Testis (tissue), 3 donors: Measurements from ENCODE around the gene PTDSS2. TPM values are rescaled to one million over a fixed set of nuclear protein-coding genes. Genes with fewer than 3 reads are reported as not detected.

Source experiments
- DNase-seq: peaks from one replicate; pipeline ENCODE4 v3.0.0-alpha.2; 2019
- H3K27ac ChIP-seq, 2 donors: fragments of 200-600 bp; sonication (generic); one replicate each; pipeline ENCODE4 v1.5.1; 2019
- H3K27me3 ChIP-seq: fragments of 200-600 bp; sonication (generic); one replicate; pipeline ENCODE4 v1.5.1; 2019
- H3K36me3 ChIP-seq: fragments of 200-600 bp; sonication (generic); one replicate; pipeline ENCODE4 v1.5.1; 2017; ENCODE audit warnings: low read depth; ENCODE audit errors: missing control alignments
- H3K4me1 ChIP-seq: fragments of 200-600 bp; sonication (generic); one replicate; pipeline ENCODE4 v1.5.1; 2019
- H3K4me3 ChIP-seq, 2 donors: fragments of 200-600 bp; sonication (generic); one replicate each; pipeline ENCODE4 v1.5.1; 2017 to 2019
- H3K9me3 ChIP-seq: fragments of 200-600 bp; sonication (generic); one replicate; pipeline ENCODE4 v1.5.1; 2017
- POLR2A ChIP-seq: fragments of 450-650 bp; IDR thresholded peaks from one replicate; pipeline ENCODE4 v1.6.1; 2017; ENCODE audit warnings: antibody characterized with exemption, mild to moderate bottlenecking, moderate library complexity
- WGBS, 2 donors: methylation state at CpG; one replicate each; pipeline ENCODE4 v1.1.5; 2018; 5-methylcytosine and 5-hydroxymethylcytosine counted together
- intact Hi-C: fragments of 100-400 bp; cut with DNase I; formaldehyde crosslinking; loops from one replicate; pipeline ENCODE4 v1.15.1; 2023; ENCODE audit warnings: low total_unique reads
- polyA plus RNA-seq: library from polyadenylated mRNA; stranded (reverse); fragments of 350-450 nt; fragmentation: Illumina TruSeq; extraction: RNeasy Lipid Tissue Mini Kit (QIAGEN cat#74804); gene quantifications from one replicate; pipeline ENCODE4 v1.2.3, GENCODE V29; 2014; ENCODE audit warnings: low read depth, low replicate concordance; ENCODE audit not compliant: insufficient read depth
- total RNA-seq, 2 donors: library from RNA; depleted of rRNA; stranded (reverse); fragments of >200 nt; gene quantifications; one replicate each; pipeline ENCODE4 v1.2.3, GENCODE V29; 2016
- TF ChIP-seq, protein P1 (sequence below), 3 experiments: fragments of 450-650 bp in 2 of 3; fragments of 200-600 bp in 1 of 3; sonication (generic) in 1 of 3; IDR thresholded peaks; one replicate each; pipeline ENCODE4 v1.5.1; 2016 to 2019; ENCODE audit warnings: antibody characterized with exemption in 3 of 3, mild to moderate bottlenecking in 2 of 3, moderate library complexity in 1 of 3

PTDSS2 gene
- total and polyA plus RNA-seq, 3 donors from 2014 or later, result 107 to 160 (median 116) TPM

GRCh38 chr11:469684-470560 lies 19.8 kb downstream of the PTDSS2 start:
- Histone ChIP-seq H3K36me3 (no peaks in the 10 kb centered on the region), H3K9me3 (no peaks in the 10 kb centered on the region), H3K27ac (peak overlapping the region; percentile 66 to 90), H3K27me3 (no peaks in the 10 kb centered on the region), H3K4me3 (no peak overlapping the region), H3K4me1 (peaks cover 18% of the 10 kb centered on the region)
- intact Hi-C loops, result no loop called here
- DNase-seq, result peak; percentile 81
- 49 to 52% methylated on average over 20 to 28 of the region's 28 CpGs for WGBS, 2 donors
- TF ChIP-seq POLR2A, result no peak
- TF ChIP-seq, protein P1, sequence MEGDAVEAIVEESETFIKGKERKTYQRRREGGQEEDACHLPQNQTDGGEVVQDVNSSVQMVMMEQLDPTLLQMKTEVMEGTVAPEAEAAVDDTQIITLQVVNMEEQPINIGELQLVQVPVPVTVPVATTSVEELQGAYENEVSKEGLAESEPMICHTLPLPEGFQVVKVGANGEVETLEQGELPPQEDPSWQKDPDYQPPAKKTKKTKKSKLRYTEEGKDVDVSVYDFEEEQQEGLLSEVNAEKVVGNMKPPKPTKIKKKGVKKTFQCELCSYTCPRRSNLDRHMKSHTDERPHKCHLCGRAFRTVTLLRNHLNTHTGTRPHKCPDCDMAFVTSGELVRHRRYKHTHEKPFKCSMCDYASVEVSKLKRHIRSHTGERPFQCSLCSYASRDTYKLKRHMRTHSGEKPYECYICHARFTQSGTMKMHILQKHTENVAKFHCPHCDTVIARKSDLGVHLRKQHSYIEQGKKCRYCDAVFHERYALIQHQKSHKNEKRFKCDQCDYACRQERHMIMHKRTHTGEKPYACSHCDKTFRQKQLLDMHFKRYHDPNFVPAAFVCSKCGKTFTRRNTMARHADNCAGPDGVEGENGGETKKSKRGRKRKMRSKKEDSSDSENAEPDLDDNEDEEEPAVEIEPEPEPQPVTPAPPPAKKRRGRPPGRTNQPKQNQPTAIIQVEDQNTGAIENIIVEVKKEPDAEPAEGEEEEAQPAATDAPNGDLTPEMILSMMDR (IDR thresholded peaks at IDR 0.05), result peak in 2 of 3 experiments; percentile 21 to 32

GRCh38 chr11:471468-472145 lies 21.5 kb downstream of the PTDSS2 start:
- H3K4me1 ChIP-seq, result peaks cover 18% of the 10 kb centered on the region
- H3K9me3 ChIP-seq, result no peaks in the 10 kb centered on the region
- H3K4me3 ChIP-seq, result no peak overlapping the region
- TF ChIP-seq, protein P1 (IDR thresholded peaks at IDR 0.05), result no peak
- no peak for TF ChIP-seq POLR2A
- no peaks in the 10 kb centered on the region for H3K27me3 ChIP-seq
- H3K27ac ChIP-seq, result no peak overlapping the region
- DNase-seq, result no peak
- intact Hi-C loops, result no loop called here
- WGBS, 2 donors, result 91 to 95% methylated on average over 54 to 61 of the region's 61 CpGs
- no peaks in the 10 kb centered on the region for H3K36me3 ChIP-seq

- 91 to 93% methylated on average over 3 to 13 of the region's 13 CpGs for WGBS, 2 donors
- H3K36me3 ChIP-seq, result no peaks in the 10 kb centered on the region
Measured at GRCh38 chr11:472272-472671, 22.2 kb downstream of the PTDSS2 start.

GRCh38 chr11:472816-473215 lies 22.7 kb downstream of the PTDSS2 start:
- H3K9me3 ChIP-seq, result no peaks in the 10 kb centered on the region
- H3K27me3 ChIP-seq, result no peaks in the 10 kb centered on the region
- WGBS, 2 donors, result 85 to 92% methylated on average over 12 to 28 of the region's 28 CpGs
- H3K27ac ChIP-seq, result no peak overlapping the region
- no peak overlapping the region for H3K4me3 ChIP-seq
- intact Hi-C loops, result no loop called here
- peaks cover 22% of the 10 kb centered on the region for H3K4me1 ChIP-seq
- no peaks in the 10 kb centered on the region for H3K36me3 ChIP-seq
- DNase-seq, result no peak
- no peak for TF ChIP-seq POLR2A

More at GRCh38 chr11:472272-472671, 22.2 kb downstream of the PTDSS2 start:
- Histone ChIP-seq H3K4me3 (no peak overlapping the region), H3K9me3 (no peaks in the 10 kb centered on the region), H3K4me1 (peaks cover 21% of the 10 kb centered on the region), H3K27me3 (no peaks in the 10 kb centered on the region), H3K27ac (no peak overlapping the region)
- intact Hi-C loops, result no loop called here
- no peak for DNase-seq
- TF ChIP-seq, protein P1 (IDR thresholded peaks at IDR 0.05), result no peak
- TF ChIP-seq POLR2A, result no peak

DNA sequence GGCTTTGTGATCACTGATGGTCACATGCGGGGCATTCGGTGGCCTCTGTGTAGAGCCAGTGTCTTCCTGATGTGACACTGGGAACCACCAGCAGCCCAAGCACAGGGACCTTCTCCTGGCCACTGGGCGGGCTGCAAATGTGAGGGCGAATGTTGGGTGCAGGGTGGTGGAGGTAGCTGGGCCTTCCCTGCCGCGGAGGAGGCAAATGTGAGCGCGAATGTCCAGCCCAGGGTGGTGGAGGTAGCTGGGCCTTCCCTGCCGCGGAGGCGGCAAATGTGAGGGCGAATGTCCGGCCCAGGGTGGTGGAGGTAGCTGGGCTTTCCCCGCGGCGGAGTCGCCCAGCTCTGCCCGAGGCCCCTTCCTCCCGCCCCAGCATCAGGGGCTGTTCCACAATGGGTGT lies 23.3 kb downstream of the PTDSS2 start:
- no peaks in the 10 kb centered on the region for H3K27me3 ChIP-seq

More for the DNA sequence above, 23.3 kb downstream of the PTDSS2 start:
- DNase-seq, result no peak
- Histone ChIP-seq H3K4me3 (no peak overlapping the region), H3K36me3 (no peaks in the 10 kb centered on the region), H3K9me3 (no peaks in the 10 kb centered on the region), H3K27ac (no peak overlapping the region), H3K4me1 (peaks cover 22% of the 10 kb centered on the region)
- TF ChIP-seq, protein P1 (IDR thresholded peaks at IDR 0.05), result no peak
- no peak for TF ChIP-seq POLR2A
- 69 to 92% methylated on average over 17 to 18 of the region's 19 CpGs for WGBS, 2 donors
- intact Hi-C loops, result no loop called here
